ENCODE data around the gene ABCF2.

GRCh38 chr7:151257990-151258389 lies 31.0 kb upstream of the ABCF2 start:
- TF ChIP-seq CTCF (IDR thresholded peaks at IDR 0.05): no peak
- TF ChIP-seq EZH2 (IDR thresholded peaks at IDR 0.05; ENCODE audit: borderline replicate concordance, insufficient read depth, low read depth, low read length, poor library complexity, severe bottlenecking): no peak
